ENCODE measurements around the gene BEX3.

Gene BEX3

GRCh38 chrX:103423955-103424638 lies 47.8 kb downstream of the BEX3 start:
- DNase-seq (ENCODE audit: low read depth), result no peak
